ENCODE data around the gene GGTLC2. TPM values are rescaled to one million over a fixed set of nuclear protein-coding genes. Genes with fewer than 3 reads are reported as not detected.
"Not testable (repeated sequence)": the region's sequence is repeated elsewhere in the genome, so short reads cannot be mapped to it uniquely, and the experiment has no call there.

Gene GGTLC2
- polyA plus RNA-seq, 4 donors, result 0.04 TPM; not detected in 3

- H3K4me1 ChIP-seq (ENCODE audit: control insufficient read depth in 3 of 3, insufficient read depth in 2 of 3, low read depth in 1 of 3, low read length in 2 of 3); H3K4me3 ChIP-seq (ENCODE audit: low read depth in 1 of 3, low read length in 3 of 3); H3K36me3 ChIP-seq (ENCODE audit: control insufficient read depth in 3 of 3, insufficient read depth in 2 of 3, low read depth in 1 of 3, low read length in 3 of 3); DNase-seq; H3K27ac ChIP-seq (ENCODE audit: low read depth in 1 of 3, low read length in 2 of 3); H3K9me3 ChIP-seq (ENCODE audit: control insufficient read depth in 2 of 2, insufficient read depth in 1 of 2, low read depth in 1 of 2, low read length in 1 of 2); FAIRE-seq; H3K27me3 ChIP-seq (ENCODE audit: control insufficient read depth in 3 of 3, insufficient read depth in 3 of 3, low read length in 3 of 3): not testable (repeated sequence)
- WGBS, 3 donors, result 28 to 50% (median 40%) methylated on average over 5 to 12 of the region's 12 CpGs
Observed at GRCh38 chr22:22647952-22648351, 3.5 kb downstream of the GGTLC2 start.

- H3K9me3 ChIP-seq (ENCODE audit: control insufficient read depth in 2 of 2, insufficient read depth in 1 of 2, low read depth in 1 of 2, low read length in 1 of 2); H3K36me3 ChIP-seq (ENCODE audit: control insufficient read depth in 3 of 3, insufficient read depth in 2 of 3, low read depth in 1 of 3, low read length in 3 of 3); H3K27me3 ChIP-seq (ENCODE audit: control insufficient read depth in 3 of 3, insufficient read depth in 3 of 3, low read length in 3 of 3); H3K4me3 ChIP-seq (ENCODE audit: low read depth in 1 of 3, low read length in 3 of 3); H3K4me1 ChIP-seq (ENCODE audit: control insufficient read depth in 3 of 3, insufficient read depth in 2 of 3, low read depth in 1 of 3, low read length in 2 of 3); H3K27ac ChIP-seq (ENCODE audit: low read depth in 1 of 3, low read length in 2 of 3); DNase-seq; FAIRE-seq: not testable (repeated sequence)
- 89 to 94% (median 90%) methylated on average over 3 to 7 of the region's 9 CpGs for WGBS, 3 donors
Observed at GRCh38 chr22:22648863-22649536, 4.6 kb downstream of the GGTLC2 start.

GRCh38 chr22:22649761-22650160 lies 5.3 kb downstream of the GGTLC2 start:
- FAIRE-seq; H3K4me3 ChIP-seq (ENCODE audit: low read depth in 1 of 3, low read length in 3 of 3); H3K9me3 ChIP-seq (ENCODE audit: control insufficient read depth in 2 of 2, insufficient read depth in 1 of 2, low read depth in 1 of 2, low read length in 1 of 2); H3K27ac ChIP-seq (ENCODE audit: low read depth in 1 of 3, low read length in 2 of 3); H3K4me1 ChIP-seq (ENCODE audit: control insufficient read depth in 3 of 3, insufficient read depth in 2 of 3, low read depth in 1 of 3, low read length in 2 of 3); DNase-seq; H3K36me3 ChIP-seq (ENCODE audit: control insufficient read depth in 3 of 3, insufficient read depth in 2 of 3, low read depth in 1 of 3, low read length in 3 of 3); H3K27me3 ChIP-seq (ENCODE audit: control insufficient read depth in 3 of 3, insufficient read depth in 3 of 3, low read length in 3 of 3): not testable (repeated sequence)
- WGBS, 3 donors, result 47 to 79% (median 67%) methylated on average over 3 to 7 of the region's 8 CpGs

DNA sequence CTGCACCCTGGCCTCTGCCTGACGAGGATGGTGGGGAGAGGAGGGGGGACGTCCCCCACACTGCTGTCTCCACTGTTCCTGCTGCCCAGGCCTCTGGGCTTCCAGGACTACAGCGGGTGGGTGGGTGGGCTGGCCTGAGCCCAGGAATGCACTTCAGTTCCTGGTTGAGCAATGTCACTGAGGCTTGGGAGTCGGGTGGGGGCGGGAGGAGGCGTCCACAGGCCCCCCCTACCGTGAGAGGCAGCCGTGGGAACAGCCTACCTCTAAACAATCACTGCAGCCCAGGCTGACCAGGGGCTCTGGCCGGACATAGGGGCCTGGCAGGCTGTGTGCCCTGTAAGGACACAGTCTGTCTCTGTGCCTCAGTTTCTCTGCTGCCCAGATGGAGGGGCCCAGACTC lies 6.0 kb downstream of the GGTLC2 start:
- not testable (repeated sequence) for H3K4me3 ChIP-seq (ENCODE audit: low read depth in 1 of 3, low read length in 3 of 3); FAIRE-seq; H3K27ac ChIP-seq (ENCODE audit: low read depth in 1 of 3, low read length in 2 of 3); H3K36me3 ChIP-seq (ENCODE audit: control insufficient read depth in 3 of 3, insufficient read depth in 2 of 3, low read depth in 1 of 3, low read length in 3 of 3); H3K9me3 ChIP-seq (ENCODE audit: control insufficient read depth in 2 of 2, insufficient read depth in 1 of 2, low read depth in 1 of 2, low read length in 1 of 2); DNase-seq; H3K27me3 ChIP-seq (ENCODE audit: control insufficient read depth in 3 of 3, insufficient read depth in 3 of 3, low read length in 3 of 3); H3K4me1 ChIP-seq (ENCODE audit: control insufficient read depth in 3 of 3, insufficient read depth in 2 of 3, low read depth in 1 of 3, low read length in 2 of 3)
- 53 to 60% (median 58%) methylated on average over 1 to 7 of the region's 9 CpGs for WGBS, 3 donors

GRCh38 chr22:22650803-22651515 lies 6.5 kb downstream of the GGTLC2 start:
- not testable (repeated sequence) for H3K4me1 ChIP-seq (ENCODE audit: control insufficient read depth in 3 of 3, insufficient read depth in 2 of 3, low read depth in 1 of 3, low read length in 2 of 3); H3K27ac ChIP-seq (ENCODE audit: low read depth in 1 of 3, low read length in 2 of 3); H3K9me3 ChIP-seq (ENCODE audit: control insufficient read depth in 2 of 2, insufficient read depth in 1 of 2, low read depth in 1 of 2, low read length in 1 of 2); FAIRE-seq; H3K4me3 ChIP-seq (ENCODE audit: low read depth in 1 of 3, low read length in 3 of 3); H3K36me3 ChIP-seq (ENCODE audit: control insufficient read depth in 3 of 3, insufficient read depth in 2 of 3, low read depth in 1 of 3, low read length in 3 of 3); H3K27me3 ChIP-seq (ENCODE audit: control insufficient read depth in 3 of 3, insufficient read depth in 3 of 3, low read length in 3 of 3); DNase-seq
- 68 to 74% (median 74%) methylated on average over 5 to 6 of the region's 8 CpGs for WGBS, 3 donors

DNA sequence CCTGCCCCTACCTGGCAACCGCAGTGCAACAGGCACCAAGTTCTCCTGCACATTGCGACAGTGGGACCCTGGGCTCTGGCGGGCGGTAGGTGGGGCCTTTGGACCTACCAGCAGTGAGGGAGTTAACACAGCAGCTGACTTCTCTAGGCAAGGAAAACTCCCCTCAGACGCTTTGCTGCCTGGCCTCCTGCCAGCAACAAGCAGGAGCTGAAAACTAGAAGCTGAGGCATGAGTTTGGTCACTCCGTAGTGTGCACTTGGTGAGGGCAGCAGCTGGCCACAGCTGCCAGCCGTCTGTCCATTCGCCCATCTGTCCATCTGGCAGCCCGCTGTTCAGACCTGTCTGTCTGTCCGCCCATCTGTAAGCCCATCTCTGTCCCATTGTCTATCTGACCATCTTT lies 7.2 kb downstream of the GGTLC2 start:
- peak in 1 of 2 donors; percentile 28 for DNase-seq
- not testable (repeated sequence) for H3K36me3 ChIP-seq (ENCODE audit: control insufficient read depth in 3 of 3, insufficient read depth in 2 of 3, low read depth in 1 of 3, low read length in 3 of 3); FAIRE-seq; H3K27ac ChIP-seq (ENCODE audit: low read depth in 1 of 3, low read length in 2 of 3); H3K9me3 ChIP-seq (ENCODE audit: control insufficient read depth in 2 of 2, insufficient read depth in 1 of 2, low read depth in 1 of 2, low read length in 1 of 2); H3K4me3 ChIP-seq (ENCODE audit: low read depth in 1 of 3, low read length in 3 of 3); H3K4me1 ChIP-seq (ENCODE audit: control insufficient read depth in 3 of 3, insufficient read depth in 2 of 3, low read depth in 1 of 3, low read length in 2 of 3); H3K27me3 ChIP-seq (ENCODE audit: control insufficient read depth in 3 of 3, insufficient read depth in 3 of 3, low read length in 3 of 3)
- 11 to 43% (median 28%) methylated on average over 4 to 8 of the region's 10 CpGs for WGBS, 3 donors

DNA sequence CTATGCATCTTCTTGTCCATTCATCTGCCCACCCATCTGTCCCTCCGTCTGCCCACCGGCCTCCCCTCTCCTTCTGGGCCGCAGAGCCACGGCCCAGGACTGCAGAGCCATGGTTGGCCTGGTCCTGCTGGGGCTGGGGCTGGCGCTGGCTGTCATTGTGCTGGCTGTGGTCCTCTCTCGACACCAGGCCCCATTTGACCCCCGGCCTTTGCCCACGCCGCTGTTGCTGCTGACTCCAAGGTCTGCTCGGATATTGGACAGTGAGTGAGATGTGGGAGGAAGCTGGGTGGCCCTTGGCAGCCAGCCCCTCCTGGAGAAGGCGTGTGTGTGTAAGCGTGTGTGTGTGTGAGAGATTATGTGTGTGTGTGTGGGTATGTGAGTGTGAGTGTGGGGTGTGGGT lies 7.7 kb downstream of the GGTLC2 start:
- 51 to 63% (median 52%) methylated on average over 12 of the region's 12 CpGs for WGBS, 3 donors

GRCh38 chr22:22652573-22652972 lies 8.2 kb downstream of the GGTLC2 start:
- not testable (repeated sequence) for FAIRE-seq; H3K4me1 ChIP-seq (ENCODE audit: control insufficient read depth in 3 of 3, insufficient read depth in 2 of 3, low read depth in 1 of 3, low read length in 2 of 3); H3K36me3 ChIP-seq (ENCODE audit: control insufficient read depth in 3 of 3, insufficient read depth in 2 of 3, low read depth in 1 of 3, low read length in 3 of 3); H3K27ac ChIP-seq (ENCODE audit: low read depth in 1 of 3, low read length in 2 of 3); H3K27me3 ChIP-seq (ENCODE audit: control insufficient read depth in 3 of 3, insufficient read depth in 3 of 3, low read length in 3 of 3); DNase-seq; H3K9me3 ChIP-seq (ENCODE audit: control insufficient read depth in 2 of 2, insufficient read depth in 1 of 2, low read depth in 1 of 2, low read length in 1 of 2); H3K4me3 ChIP-seq (ENCODE audit: low read depth in 1 of 3, low read length in 3 of 3)
- 70 to 82% (median 74%) methylated on average over 6 of the region's 6 CpGs for WGBS, 3 donors

More for the DNA sequence above, 7.7 kb downstream of the GGTLC2 start:
- FAIRE-seq; H3K4me3 ChIP-seq (ENCODE audit: low read depth in 1 of 3, low read length in 3 of 3); H3K27ac ChIP-seq (ENCODE audit: low read depth in 1 of 3, low read length in 2 of 3); H3K4me1 ChIP-seq (ENCODE audit: control insufficient read depth in 3 of 3, insufficient read depth in 2 of 3, low read depth in 1 of 3, low read length in 2 of 3); H3K27me3 ChIP-seq (ENCODE audit: control insufficient read depth in 3 of 3, insufficient read depth in 3 of 3, low read length in 3 of 3); H3K36me3 ChIP-seq (ENCODE audit: control insufficient read depth in 3 of 3, insufficient read depth in 2 of 3, low read depth in 1 of 3, low read length in 3 of 3); DNase-seq; H3K9me3 ChIP-seq (ENCODE audit: control insufficient read depth in 2 of 2, insufficient read depth in 1 of 2, low read depth in 1 of 2, low read length in 1 of 2): not testable (repeated sequence)

Data from small intestine (tissue), 7 donors.